ENCODE data around the gene EIF2B5. TPM values are rescaled to one million over a fixed set of nuclear protein-coding genes. Genes with fewer than 3 reads are reported as not detected.

EIF2B5 gene
- total and polyA plus RNA-seq, 9 of the 15 experiments (the other 6 are each of a cell fraction or from before 2014, with no cell fraction given): 19.1 to 92.4 (median 74.0) TPM

DNA sequence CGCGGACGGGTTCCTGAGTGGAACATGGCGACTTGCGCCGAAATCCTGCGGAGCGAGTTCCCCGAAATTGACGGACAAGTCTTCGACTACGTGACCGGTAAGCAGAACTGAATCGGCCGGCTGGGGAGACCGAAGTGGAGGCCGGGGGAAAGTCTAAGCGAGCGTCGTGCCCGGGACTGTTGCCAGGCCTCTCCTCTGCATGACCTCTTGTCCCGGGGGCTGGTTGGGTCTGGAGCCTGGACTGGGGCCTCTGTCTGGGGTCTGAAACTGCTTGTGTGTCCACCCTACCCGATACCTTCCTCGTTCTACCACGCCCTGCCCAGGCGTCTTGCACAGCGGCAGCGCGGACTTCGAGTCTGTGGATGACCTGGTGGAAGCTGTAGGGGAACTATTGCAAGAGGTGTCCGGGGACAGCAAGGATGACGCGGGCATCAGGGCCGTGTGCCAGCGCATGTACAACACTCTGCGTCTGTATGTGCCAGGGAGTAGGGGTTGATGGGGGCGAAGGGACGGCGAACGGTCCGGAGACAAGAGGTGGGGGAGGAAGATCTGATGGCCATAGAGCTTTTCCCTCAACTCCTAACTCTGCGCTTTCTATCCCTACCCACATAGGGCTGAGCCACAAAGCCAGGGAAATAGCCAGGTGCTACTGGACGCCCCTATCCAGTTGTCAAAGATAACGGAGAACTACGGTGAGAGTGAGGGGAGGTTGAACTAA, 51.2 kb downstream of the EIF2B5 start, which contains the start of gene ABCF3 (continued):
- TF ChIP-seq, protein P1, sequence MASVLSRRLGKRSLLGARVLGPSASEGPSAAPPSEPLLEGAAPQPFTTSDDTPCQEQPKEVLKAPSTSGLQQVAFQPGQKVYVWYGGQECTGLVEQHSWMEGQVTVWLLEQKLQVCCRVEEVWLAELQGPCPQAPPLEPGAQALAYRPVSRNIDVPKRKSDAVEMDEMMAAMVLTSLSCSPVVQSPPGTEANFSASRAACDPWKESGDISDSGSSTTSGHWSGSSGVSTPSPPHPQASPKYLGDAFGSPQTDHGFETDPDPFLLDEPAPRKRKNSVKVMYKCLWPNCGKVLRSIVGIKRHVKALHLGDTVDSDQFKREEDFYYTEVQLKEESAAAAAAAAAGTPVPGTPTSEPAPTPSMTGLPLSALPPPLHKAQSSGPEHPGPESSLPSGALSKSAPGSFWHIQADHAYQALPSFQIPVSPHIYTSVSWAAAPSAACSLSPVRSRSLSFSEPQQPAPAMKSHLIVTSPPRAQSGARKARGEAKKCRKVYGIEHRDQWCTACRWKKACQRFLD (CRISPR knock-in tag; IDR thresholded peaks at IDR 0.05): no peak
- TF ChIP-seq ZNF143 (CRISPR knock-in tag; IDR thresholded peaks at IDR 0.05): no peak
- TF ChIP-seq CBFA2T3 (IDR thresholded peaks at IDR 0.05): no peak
- no peak for TF ChIP-seq SMAD2 (IDR thresholded peaks at IDR 0.05; ENCODE audit: low read depth, low read length)
- TF ChIP-seq, protein P2, sequence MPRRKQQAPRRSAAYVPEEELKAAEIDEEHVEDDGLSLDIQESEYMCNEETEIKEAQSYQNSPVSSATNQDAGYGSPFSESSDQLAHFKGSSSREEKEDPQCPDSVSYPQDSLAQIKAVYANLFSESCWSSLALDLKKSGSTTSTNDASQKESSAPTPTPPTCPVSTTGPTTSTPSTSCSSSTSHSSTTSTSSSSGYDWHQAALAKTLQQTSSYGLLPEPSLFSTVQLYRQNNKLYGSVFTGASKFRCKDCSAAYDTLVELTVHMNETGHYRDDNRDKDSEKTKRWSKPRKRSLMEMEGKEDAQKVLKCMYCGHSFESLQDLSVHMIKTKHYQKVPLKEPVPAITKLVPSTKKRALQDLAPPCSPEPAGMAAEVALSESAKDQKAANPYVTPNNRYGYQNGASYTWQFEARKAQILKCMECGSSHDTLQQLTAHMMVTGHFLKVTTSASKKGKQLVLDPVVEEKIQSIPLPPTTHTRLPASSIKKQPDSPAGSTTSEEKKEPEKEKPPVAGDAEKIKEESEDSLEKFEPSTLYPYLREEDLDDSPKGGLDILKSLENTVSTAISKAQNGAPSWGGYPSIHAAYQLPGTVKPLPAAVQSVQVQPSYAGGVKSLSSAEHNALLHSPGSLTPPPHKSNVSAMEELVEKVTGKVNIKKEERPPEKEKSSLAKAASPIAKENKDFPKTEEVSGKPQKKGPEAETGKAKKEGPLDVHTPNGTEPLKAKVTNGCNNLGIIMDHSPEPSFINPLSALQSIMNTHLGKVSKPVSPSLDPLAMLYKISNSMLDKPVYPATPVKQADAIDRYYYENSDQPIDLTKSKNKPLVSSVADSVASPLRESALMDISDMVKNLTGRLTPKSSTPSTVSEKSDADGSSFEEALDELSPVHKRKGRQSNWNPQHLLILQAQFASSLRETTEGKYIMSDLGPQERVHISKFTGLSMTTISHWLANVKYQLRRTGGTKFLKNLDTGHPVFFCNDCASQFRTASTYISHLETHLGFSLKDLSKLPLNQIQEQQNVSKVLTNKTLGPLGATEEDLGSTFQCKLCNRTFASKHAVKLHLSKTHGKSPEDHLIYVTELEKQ (CRISPR knock-in tag; IDR thresholded peaks at IDR 0.05): no peak
- TF ChIP-seq NFRKB (IDR thresholded peaks at IDR 0.05; ENCODE audit: low read depth): no peak
- TF ChIP-seq ZNF507 (tag; conservative IDR thresholded peaks at IDR 0.05): no peak
- TF ChIP-seq, protein P3, sequence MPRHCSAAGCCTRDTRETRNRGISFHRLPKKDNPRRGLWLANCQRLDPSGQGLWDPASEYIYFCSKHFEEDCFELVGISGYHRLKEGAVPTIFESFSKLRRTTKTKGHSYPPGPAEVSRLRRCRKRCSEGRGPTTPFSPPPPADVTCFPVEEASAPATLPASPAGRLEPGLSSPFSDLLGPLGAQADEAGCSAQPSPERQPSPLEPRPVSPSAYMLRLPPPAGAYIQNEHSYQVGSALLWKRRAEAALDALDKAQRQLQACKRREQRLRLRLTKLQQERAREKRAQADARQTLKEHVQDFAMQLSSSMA (CRISPR knock-in tag; IDR thresholded peaks at IDR 0.05): peak; percentile 79; the same call in 1 of the 2 replicates
- TF ChIP-seq, protein P4, sequence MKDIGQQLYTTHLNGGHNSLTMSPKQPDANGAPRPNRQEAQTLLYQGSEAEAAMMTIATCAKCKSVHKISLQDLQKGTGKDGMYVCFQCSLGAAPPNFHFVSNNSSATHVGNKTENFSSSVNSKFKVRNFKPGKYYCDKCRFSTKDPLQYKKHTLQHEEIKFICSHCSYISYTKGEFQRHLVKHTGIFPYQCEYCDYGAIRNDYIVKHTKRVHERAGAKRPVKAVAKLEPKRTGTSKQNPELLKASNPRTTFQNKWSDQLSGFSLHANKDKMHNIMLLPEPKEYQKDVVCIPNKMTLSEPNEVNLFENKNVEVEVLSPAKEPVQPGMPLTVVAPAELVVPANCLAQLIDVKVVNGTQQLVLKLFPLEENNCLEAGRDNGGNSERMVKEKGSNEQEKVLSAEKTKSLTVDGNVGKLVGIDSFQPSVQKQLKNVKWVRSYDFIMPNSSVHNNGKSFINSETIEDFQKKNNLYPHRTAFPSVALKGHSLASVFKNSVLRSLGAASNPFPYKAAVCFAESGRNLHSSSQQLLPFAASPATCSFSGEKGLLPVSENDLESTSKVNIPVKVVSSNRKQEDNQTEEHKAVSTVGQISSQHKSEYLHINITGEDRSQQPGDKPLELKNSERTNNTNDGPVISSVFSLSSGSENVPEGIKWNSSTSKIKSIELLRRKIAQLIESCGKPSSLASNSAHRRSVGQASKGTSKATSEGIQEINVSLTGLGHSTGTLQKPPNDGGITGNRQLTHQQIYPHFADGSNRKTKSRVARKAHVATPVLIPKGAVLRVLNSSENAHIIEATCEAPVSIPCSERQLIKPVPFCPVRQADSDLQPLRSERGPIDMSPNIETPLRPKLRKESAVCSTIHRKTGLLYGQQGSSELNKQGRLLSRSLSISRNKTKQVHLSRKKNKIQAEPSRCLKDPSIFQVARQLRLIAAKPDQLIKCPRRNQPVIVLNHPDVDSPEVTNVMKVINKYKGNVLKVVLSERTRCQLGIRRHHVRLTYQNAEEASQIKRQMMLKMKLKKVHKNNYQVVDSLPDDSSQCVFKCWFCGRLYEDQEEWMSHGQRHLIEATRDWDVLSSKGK (CRISPR knock-in tag; IDR thresholded peaks at IDR 0.05): no peak
- TF ChIP-seq, protein P5, sequence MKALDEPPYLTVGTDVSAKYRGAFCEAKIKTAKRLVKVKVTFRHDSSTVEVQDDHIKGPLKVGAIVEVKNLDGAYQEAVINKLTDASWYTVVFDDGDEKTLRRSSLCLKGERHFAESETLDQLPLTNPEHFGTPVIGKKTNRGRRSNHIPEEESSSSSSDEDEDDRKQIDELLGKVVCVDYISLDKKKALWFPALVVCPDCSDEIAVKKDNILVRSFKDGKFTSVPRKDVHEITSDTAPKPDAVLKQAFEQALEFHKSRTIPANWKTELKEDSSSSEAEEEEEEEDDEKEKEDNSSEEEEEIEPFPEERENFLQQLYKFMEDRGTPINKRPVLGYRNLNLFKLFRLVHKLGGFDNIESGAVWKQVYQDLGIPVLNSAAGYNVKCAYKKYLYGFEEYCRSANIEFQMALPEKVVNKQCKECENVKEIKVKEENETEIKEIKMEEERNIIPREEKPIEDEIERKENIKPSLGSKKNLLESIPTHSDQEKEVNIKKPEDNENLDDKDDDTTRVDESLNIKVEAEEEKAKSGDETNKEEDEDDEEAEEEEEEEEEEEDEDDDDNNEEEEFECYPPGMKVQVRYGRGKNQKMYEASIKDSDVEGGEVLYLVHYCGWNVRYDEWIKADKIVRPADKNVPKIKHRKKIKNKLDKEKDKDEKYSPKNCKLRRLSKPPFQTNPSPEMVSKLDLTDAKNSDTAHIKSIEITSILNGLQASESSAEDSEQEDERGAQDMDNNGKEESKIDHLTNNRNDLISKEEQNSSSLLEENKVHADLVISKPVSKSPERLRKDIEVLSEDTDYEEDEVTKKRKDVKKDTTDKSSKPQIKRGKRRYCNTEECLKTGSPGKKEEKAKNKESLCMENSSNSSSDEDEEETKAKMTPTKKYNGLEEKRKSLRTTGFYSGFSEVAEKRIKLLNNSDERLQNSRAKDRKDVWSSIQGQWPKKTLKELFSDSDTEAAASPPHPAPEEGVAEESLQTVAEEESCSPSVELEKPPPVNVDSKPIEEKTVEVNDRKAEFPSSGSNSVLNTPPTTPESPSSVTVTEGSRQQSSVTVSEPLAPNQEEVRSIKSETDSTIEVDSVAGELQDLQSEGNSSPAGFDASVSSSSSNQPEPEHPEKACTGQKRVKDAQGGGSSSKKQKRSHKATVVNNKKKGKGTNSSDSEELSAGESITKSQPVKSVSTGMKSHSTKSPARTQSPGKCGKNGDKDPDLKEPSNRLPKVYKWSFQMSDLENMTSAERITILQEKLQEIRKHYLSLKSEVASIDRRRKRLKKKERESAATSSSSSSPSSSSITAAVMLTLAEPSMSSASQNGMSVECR (CRISPR knock-in tag; IDR thresholded peaks at IDR 0.05): peak; percentile 80
- TF ChIP-seq HMG20B (CRISPR knock-in tag; IDR thresholded peaks at IDR 0.05): no peak
- TF ChIP-seq CEBPG (CRISPR knock-in tag; IDR thresholded peaks at IDR 0.05): peak; percentile 70; the same call in 1 of the 2 replicates
- TF ChIP-seq CEBPG (tag; conservative IDR thresholded peaks at IDR 0.05 in 1 of 2, IDR thresholded peaks at IDR 0.05 in 1 of 2): no peak
- no peak for TF ChIP-seq IRF2 (CRISPR knock-in tag; IDR thresholded peaks at IDR 0.05)
